ENCODE data around the gene CCDC71L. TPM values are rescaled to one million over a fixed set of nuclear protein-coding genes. Genes with fewer than 3 reads are reported as not detected.

The CCDC71L gene
- total RNA-seq, 1 experiment from 2014 or later = 4.2 TPM

- Mint-ChIP-seq H3K27ac (ENCODE audit: unreplicated experiment) (no peak overlapping the region), H3K27me3 (ENCODE audit: insufficient read depth, unreplicated experiment) (peaks cover 13% of the 10 kb centered on the region), H3K36me3 (ENCODE audit: insufficient read depth, unreplicated experiment) (no peaks in the 10 kb centered on the region), H3K4me1 (ENCODE audit: low read depth, unreplicated experiment) (no peaks in the 10 kb centered on the region), H3K4me3 (ENCODE audit: unreplicated experiment) (no peak overlapping the region), H3K9me3 (ENCODE audit: unreplicated experiment) (no peaks in the 10 kb centered on the region)
- Histone ChIP-seq H3K4me1 (no peaks in the 10 kb centered on the region), H3K27me3 (replicated peaks; ENCODE audit: control insufficient read depth, insufficient read depth, low read length) (no peaks in the 10 kb centered on the region), H3K36me3 (ENCODE audit: control insufficient read depth, insufficient read depth, low read length) (no peaks in the 10 kb centered on the region), H3K4me3 (ENCODE audit: low read depth, low read length) (no peak overlapping the region), H3K9me3 (no peaks in the 10 kb centered on the region)
- TF ChIP-seq CTCF (IDR thresholded peaks at IDR 0.05; ENCODE audit: insufficient read depth in 1 of 2, low read depth in 1 of 2, low read length in 1 of 2, severe bottlenecking in 1 of 2, unreplicated experiment in 1 of 2) = no peak
- POLR2A ChIA-PET = no interaction called here
- no TSS peak for BruUV-seq (replicated peaks)
- CTCF ChIA-PET = no interaction called here
- no peak for DNase-seq
- intact Hi-C loops (cut with micrococcal nuclease; ENCODE audit: unreplicated experiment) = no loop called here
These were observed 41.7 kb downstream of the CCDC71L start for GRCh38 chr7:106619213-106619612.

- ChIA-PET CTCF (no interaction called here), POLR2A (no interaction called here)
- Histone ChIP-seq H3K4me3 (ENCODE audit: low read depth, low read length) (no peak overlapping the region), H3K27me3 (replicated peaks; ENCODE audit: control insufficient read depth, insufficient read depth, low read length) (no peaks in the 10 kb centered on the region), H3K9me3 (no peaks in the 10 kb centered on the region), H3K4me1 (no peaks in the 10 kb centered on the region), H3K36me3 (ENCODE audit: control insufficient read depth, insufficient read depth, low read length) (no peaks in the 10 kb centered on the region)
- TF ChIP-seq CTCF (IDR thresholded peaks at IDR 0.05; ENCODE audit: insufficient read depth in 1 of 2, low read depth in 1 of 2, low read length in 1 of 2, severe bottlenecking in 1 of 2, unreplicated experiment in 1 of 2) = no peak
- no peaks in the 10 kb centered on the region for H3K36me3 Mint-ChIP-seq (ENCODE audit: insufficient read depth, unreplicated experiment)
- intact Hi-C loops (cut with micrococcal nuclease; ENCODE audit: unreplicated experiment) = no loop called here
- peaks cover 13% of the 10 kb centered on the region for H3K27me3 Mint-ChIP-seq (ENCODE audit: insufficient read depth, unreplicated experiment)
- H3K4me1 Mint-ChIP-seq (ENCODE audit: low read depth, unreplicated experiment) = no peaks in the 10 kb centered on the region
- no TSS peak for BruUV-seq (replicated peaks)
- no peak overlapping the region for H3K27ac Mint-ChIP-seq (ENCODE audit: unreplicated experiment)
- no peaks in the 10 kb centered on the region for H3K9me3 Mint-ChIP-seq (ENCODE audit: unreplicated experiment)
- no peak for DNase-seq
- no peak overlapping the region for H3K4me3 Mint-ChIP-seq (ENCODE audit: unreplicated experiment)
These were observed 42.5 kb downstream of the CCDC71L start for GRCh38 chr7:106618480-106618879.

GRCh38 chr7:106617860-106618259 lies 43.1 kb downstream of the CCDC71L start:
- Mint-ChIP-seq H3K27ac (ENCODE audit: unreplicated experiment) (no peak overlapping the region), H3K4me3 (ENCODE audit: unreplicated experiment) (no peak overlapping the region), H3K27me3 (ENCODE audit: insufficient read depth, unreplicated experiment) (peaks cover 13% of the 10 kb centered on the region), H3K36me3 (ENCODE audit: insufficient read depth, unreplicated experiment) (no peaks in the 10 kb centered on the region), H3K9me3 (ENCODE audit: unreplicated experiment) (no peaks in the 10 kb centered on the region), H3K4me1 (ENCODE audit: low read depth, unreplicated experiment) (no peaks in the 10 kb centered on the region)
- H3K36me3 ChIP-seq (ENCODE audit: control insufficient read depth, insufficient read depth, low read length) = no peaks in the 10 kb centered on the region
- no peak for DNase-seq
- no peak for TF ChIP-seq CTCF (IDR thresholded peaks at IDR 0.05; ENCODE audit: insufficient read depth in 1 of 2, low read depth in 1 of 2, low read length in 1 of 2, severe bottlenecking in 1 of 2, unreplicated experiment in 1 of 2)
- no peaks in the 10 kb centered on the region for H3K9me3 ChIP-seq
- ChIA-PET CTCF (no interaction called here), POLR2A (no interaction called here)
- no peak overlapping the region for H3K4me3 ChIP-seq (ENCODE audit: low read depth, low read length)
- H3K4me1 ChIP-seq = no peaks in the 10 kb centered on the region
- intact Hi-C loops (cut with micrococcal nuclease; ENCODE audit: unreplicated experiment) = no loop called here
- no peaks in the 10 kb centered on the region for H3K27me3 ChIP-seq (replicated peaks; ENCODE audit: control insufficient read depth, insufficient read depth, low read length)
- BruUV-seq (replicated peaks) = no TSS peak
